ENCODE results near the gene SMPDL3B. TPM values are rescaled to one million over a fixed set of nuclear protein-coding genes. Genes with fewer than 3 reads are reported as not detected.

The SMPDL3B gene
- total and polyA plus RNA-seq, 8 donors = 10.5 to 15.7 (median 13.9) TPM

- no peaks in the 10 kb centered on the region for H3K27me3 ChIP-seq
- intact Hi-C loops (cut with DNase I) = no loop called here
- H3K9me3 ChIP-seq = no peaks in the 10 kb centered on the region
- H3K4me1 ChIP-seq = peaks cover 8 to 34% of the 10 kb centered on the region in 2 donors
- H3K36me3 ChIP-seq = peaks cover 0 to 29% of the 10 kb centered on the region in 2 donors
- DNase-seq (no peak), ATAC-seq (peak; percentile 3)
- TF ChIP-seq CTCF (IDR thresholded peaks at IDR 0.05) = no peak
- H3K27ac ChIP-seq = peak overlapping the region; percentile 93 to 95
- peak overlapping the region; percentile 57 to 81 for H3K4me3 ChIP-seq
Observed at GRCh38 chr1:27960762-27961645, 26.2 kb downstream of the SMPDL3B start.

- ATAC-seq = no peak
- Histone ChIP-seq H3K9me3 (no peaks in the 10 kb centered on the region), H3K27ac (peak overlapping the region in 1 of 2 donors; percentile 93), H3K4me1 (peaks cover 8 to 34% of the 10 kb centered on the region in 2 donors), H3K4me3 (no peak overlapping the region), H3K27me3 (no peaks in the 10 kb centered on the region), H3K36me3 (peaks cover 0 to 37% of the 10 kb centered on the region in 2 donors)
- no peak for TF ChIP-seq CTCF (IDR thresholded peaks at IDR 0.05)
- intact Hi-C loops (cut with DNase I) = no loop called here
- no peak for DNase-seq
Observed at GRCh38 chr1:27961646-27962221, 26.9 kb downstream of the SMPDL3B start.

GRCh38 chr1:27963393-27963792 lies 28.6 kb downstream of the SMPDL3B start:
- intact Hi-C loops (cut with DNase I) = no loop called here
- H3K9me3 ChIP-seq = no peaks in the 10 kb centered on the region
- DNase-seq = no peak
- peaks cover 0 to 53% of the 10 kb centered on the region in 2 donors for H3K36me3 ChIP-seq
- H3K27me3 ChIP-seq = no peaks in the 10 kb centered on the region
- H3K27ac ChIP-seq = no peak overlapping the region
- no peak for ATAC-seq
- H3K4me3 ChIP-seq = no peak overlapping the region
- no peak for TF ChIP-seq CTCF (IDR thresholded peaks at IDR 0.05)
- peaks cover 8 to 34% of the 10 kb centered on the region in 2 donors for H3K4me1 ChIP-seq

GRCh38 chr1:27966402-27967105 lies 31.8 kb downstream of the SMPDL3B start:
- Histone ChIP-seq H3K4me1 (peaks cover 0 to 11% of the 10 kb centered on the region in 2 donors), H3K27ac (no peak overlapping the region), H3K27me3 (no peaks in the 10 kb centered on the region), H3K4me3 (no peak overlapping the region), H3K36me3 (peaks cover 0 to 64% of the 10 kb centered on the region in 2 donors), H3K9me3 (no peaks in the 10 kb centered on the region)
- ATAC-seq (no peak), DNase-seq (no peak)
- TF ChIP-seq CTCF (IDR thresholded peaks at IDR 0.05) = no peak
- intact Hi-C loops (cut with DNase I) = no loop called here

Measured in left lung (tissue), 10 donors.